IMR-90 (cell line): ENCODE results near the gene COL9A3. TPM values are rescaled to one million over a fixed set of nuclear protein-coding genes. Genes with fewer than 3 reads are reported as not detected.

ENCODE experiments used
- ATAC-seq: fragments of 200-7000 bp; cut with Tn5 transposase; 2 replicates; pipeline ENCODE4 v1.9.1; 2020; ENCODE audit warnings: low read depth, mild to moderate bottlenecking, moderate library complexity
- BruUV-seq: library from RNA; stranded (reverse); fragments of 400-500 nt; replicated peaks from 2 replicates; lab custom pipeline; 2021; lab: Mats Ljungman, UMichigan
- CTCF ChIA-PET: fragments of 300-600 bp; formaldehyde crosslinking; extraction: SDS; loops from one replicate; lab custom pipeline; 2021; ENCODE audit warnings: antibody characterized with exemption; lab: Yijun Ruan, JAX
- POLR2A ChIA-PET: fragments of 300-600 bp; sonication (Branson Sonifier 250); formaldehyde crosslinking; loops from one replicate; lab custom pipeline; 2022; ENCODE audit warnings: antibody characterized with exemption; ENCODE audit not compliant: unreplicated experiment; lab: Charles Lee
- DNase-seq: peaks from one replicate; pipeline ENCODE4 v3.0.0; 2013
- H2AFZ ChIP-seq: replicated peaks from 2 replicates; pipeline ENCODE3; 2013; ENCODE audit warnings: low read length, mild to moderate bottlenecking; ENCODE audit not compliant: poor library complexity
- H2AK5ac ChIP-seq: 2 replicates; pipeline ENCODE4 v1.6.1; 2013; ENCODE audit warnings: low read depth, low read length, inconsistent platforms
- H2AK9ac ChIP-seq: replicated peaks from 2 replicates; pipeline ENCODE3; 2013; ENCODE audit warnings: mild to moderate bottlenecking, low read depth, low read length, moderate library complexity; ENCODE audit not compliant: poor library complexity
- H2BK120ac ChIP-seq: 2 replicates; pipeline ENCODE4 v1.6.1; 2013; ENCODE audit warnings: low read depth, low read length, inconsistent platforms
- H2BK15ac ChIP-seq: 3 replicates; pipeline ENCODE4 v1.6.1; 2013; ENCODE audit warnings: low read depth, low read length, inconsistent platforms
- H2BK20ac ChIP-seq: 2 replicates; pipeline ENCODE4 v1.6.1; 2013; ENCODE audit warnings: low read depth, mild to moderate bottlenecking, inconsistent platforms, low read length, moderate library complexity
- H2BK5ac ChIP-seq: 2 replicates; pipeline ENCODE4 v1.6.1; 2013; ENCODE audit warnings: mild to moderate bottlenecking, low read depth, low read length, inconsistent platforms; ENCODE audit not compliant: poor library complexity, severe bottlenecking
- H3K14ac ChIP-seq: replicated peaks from 2 replicates; pipeline ENCODE4 v1.6.1; 2013; ENCODE audit warnings: low read depth, low read length, inconsistent platforms
- H3K18ac ChIP-seq: 2 replicates; pipeline ENCODE4 v1.6.1; 2013; ENCODE audit warnings: low read depth, low read length, control low read depth
- H3K23ac ChIP-seq: 2 replicates; pipeline ENCODE4 v1.6.1; 2013; ENCODE audit warnings: low read depth, low read length, inconsistent platforms
- H3K27ac ChIP-seq: 2 replicates; pipeline ENCODE4 v1.5.1; 2013; ENCODE audit warnings: mild to moderate bottlenecking, control low read depth, low read length; ENCODE audit not compliant: insufficient read depth
- H3K27me3 ChIP-seq: 2 replicates; pipeline ENCODE4 v1.6.1; 2013; ENCODE audit warnings: low read length; ENCODE audit not compliant: control insufficient read depth, insufficient read depth
- H3K36me3 ChIP-seq: 2 replicates; pipeline ENCODE4 v1.6.1; 2013; ENCODE audit warnings: low read length, mixed read lengths; ENCODE audit not compliant: control insufficient read depth, insufficient read depth
- H3K4ac ChIP-seq: 2 replicates; pipeline ENCODE4 v1.6.1; 2013; ENCODE audit warnings: low read depth, low read length, inconsistent platforms
- H3K4me1 ChIP-seq: 2 replicates; pipeline ENCODE4 v1.6.1; 2013; ENCODE audit warnings: low read length, mixed read lengths; ENCODE audit not compliant: control insufficient read depth, insufficient read depth
- H3K4me2 ChIP-seq: 2 replicates; pipeline ENCODE4 v1.6.1; 2013; ENCODE audit warnings: low read depth, mild to moderate bottlenecking, control low read depth, low read length, moderate library complexity
- H3K4me3 ChIP-seq: 2 replicates; pipeline ENCODE4 v1.5.1; 2013; ENCODE audit warnings: low read depth, mild to moderate bottlenecking, control low read depth, low read length, moderate library complexity; ENCODE audit not compliant: insufficient read depth
- H3K56ac ChIP-seq: 2 replicates; pipeline ENCODE4 v1.6.1; 2013; ENCODE audit warnings: low read length, inconsistent platforms; ENCODE audit not compliant: insufficient read depth; ENCODE audit errors: extremely low read depth
- H3K79me1 ChIP-seq, 2 experiments: 2 replicates each; pipeline ENCODE4 v1.6.1; 2013; ENCODE audit warnings: low read length in 2 of 2, inconsistent platforms in 1 of 2, low read depth in 1 of 2
- H3K9ac ChIP-seq: 2 replicates; pipeline ENCODE4 v1.6.1; 2013; ENCODE audit warnings: low read depth, low read length, control low read depth
- H3K9me1 ChIP-seq: 2 replicates; pipeline ENCODE4 v1.6.1; 2013; ENCODE audit warnings: low read length, inconsistent platforms; ENCODE audit not compliant: insufficient read depth
- H3K9me3 ChIP-seq: 2 replicates; pipeline ENCODE4 v1.6.1; 2013; ENCODE audit warnings: low read length; ENCODE audit not compliant: control insufficient read depth, insufficient read depth
- H4K20me1 ChIP-seq: 2 replicates; pipeline ENCODE4 v1.6.1; 2013; ENCODE audit warnings: low read length, inconsistent platforms; ENCODE audit not compliant: insufficient read depth
- H4K5ac ChIP-seq: 2 replicates; pipeline ENCODE4 v1.6.1; 2013; ENCODE audit warnings: mild to moderate bottlenecking, low read depth, low read length, control low read depth
- H4K8ac ChIP-seq, 2 experiments: 2 replicates each; pipeline ENCODE4 v1.6.1; 2013; ENCODE audit warnings: low read depth in 2 of 2, low read length in 2 of 2, control low read depth in 1 of 2, inconsistent platforms in 1 of 2
- H4K91ac ChIP-seq: 2 replicates; pipeline ENCODE4 v1.6.1; 2013; ENCODE audit warnings: low read depth, low read length, inconsistent platforms; ENCODE audit not compliant: insufficient read depth
- BHLHE40 ChIP-seq: fragments of 150-350 bp; IDR thresholded peaks from 2 replicates; pipeline ENCODE4 v1.6.1; 2016; ENCODE audit warnings: mild to moderate bottlenecking, low read depth, low read length
- CEBPB ChIP-seq: IDR thresholded peaks from 2 replicates; pipeline ENCODE4 v1.6.1; 2012; ENCODE audit warnings: low read depth, low read length, improper control_type of control experiment
- CHD1 ChIP-seq: IDR thresholded peaks from 2 replicates; pipeline ENCODE4 v1.6.1; 2012; ENCODE audit warnings: low read depth, low read length, improper control_type of control experiment
- CTCF ChIP-seq: conservative IDR thresholded peaks from 2 replicates; pipeline ENCODE4 v1.5.1; 2012; ENCODE audit warnings: mild to moderate bottlenecking, low read depth, low read length, improper control_type of control experiment
- ELK1 ChIP-seq: fragments of 150-350 bp; IDR thresholded peaks from 2 replicates; pipeline ENCODE4 v1.6.1; 2016; ENCODE audit warnings: low read depth, mild to moderate bottlenecking, low read length, moderate library complexity, borderline replicate concordance
- FOS ChIP-seq: fragments of 150-350 bp; IDR thresholded peaks from 2 replicates; pipeline ENCODE4 v1.6.1; 2016; ENCODE audit warnings: low read depth, low read length
- MAFK ChIP-seq: IDR thresholded peaks from 2 replicates; pipeline ENCODE4 v1.6.1; 2012; ENCODE audit warnings: low read depth, low read length, improper control_type of control experiment
- MAZ ChIP-seq: IDR thresholded peaks from 2 replicates; pipeline ENCODE4 v1.6.1; 2012; ENCODE audit warnings: low read depth, mild to moderate bottlenecking, low read length, improper control_type of control experiment, moderate library complexity, borderline replicate concordance
- MXI1 ChIP-seq: IDR thresholded peaks from 2 replicates; pipeline ENCODE4 v1.6.1; 2012; ENCODE audit warnings: low read depth, mild to moderate bottlenecking, low read length, moderate library complexity, borderline replicate concordance
- NFE2L2 ChIP-seq: fragments of 150-350 bp; IDR thresholded peaks from 2 replicates; pipeline ENCODE4 v1.6.1; 2016; ENCODE audit warnings: low read depth, mild to moderate bottlenecking, low read length
- POLR2A ChIP-seq: IDR thresholded peaks from 2 replicates; pipeline ENCODE4 v1.6.1; 2012; ENCODE audit warnings: mild to moderate bottlenecking, low read depth, low read length
- RAD21 ChIP-seq: IDR thresholded peaks from 2 replicates; pipeline ENCODE4 v1.6.1; 2012; ENCODE audit warnings: low read length, improper control_type of control experiment
- RCOR1 ChIP-seq: IDR thresholded peaks from 2 replicates; pipeline ENCODE4 v1.6.1; 2012; ENCODE audit warnings: mild to moderate bottlenecking, low read length, improper control_type of control experiment; ENCODE audit not compliant: insufficient replicate concordance
- RFX5 ChIP-seq: IDR thresholded peaks from 2 replicates; pipeline ENCODE4 v1.8.0; 2012; ENCODE audit warnings: low read depth, mild to moderate bottlenecking, low read length, moderate library complexity
- SMC3 ChIP-seq: fragments of 150-350 bp; IDR thresholded peaks from 2 replicates; pipeline ENCODE4 v1.6.1; 2016; ENCODE audit warnings: low read depth, mild to moderate bottlenecking, antibody characterized with exemption, low read length, moderate library complexity
- USF2 ChIP-seq: fragments of 150-350 bp; IDR thresholded peaks from 2 replicates; pipeline ENCODE4 v1.6.1; 2017; ENCODE audit warnings: mild to moderate bottlenecking, antibody characterized with exemption, low read length, low read depth
- WGBS, 2 experiments: methylation state at CpG; one replicate each; pipeline versions ENCODE4 v1.1.5 to v1.1.7; 2013; ENCODE audit warnings: missing lambda C conversion rate in 2 of 2; ENCODE audit not compliant: insufficient read length in 1 of 2; ENCODE audit errors: extremely low coverage in 2 of 2; 5-methylcytosine and 5-hydroxymethylcytosine counted together
- dilution Hi-C: fragments of 300-500 bp; cut with HindIII; formaldehyde crosslinking; loops from one replicate; pipeline ENCODE4 v1.14.3; 2018; ENCODE audit warnings: low sequenced_read_pairs; ENCODE audit not compliant: unreplicated experiment
- in situ Hi-C: fragments of 300-500 bp; cut with MboI; formaldehyde crosslinking; loops from 3 replicates; pipeline ENCODE4 v1.14.3; 2019; ENCODE audit warnings: low sequenced_read_pairs, inconsistent platforms, mixed read lengths
- intact Hi-C: fragments of 100-400 bp; cut with micrococcal nuclease; formaldehyde crosslinking; loops from 2 replicates; pipeline ENCODE4 v1.10.0; 2022
- polyA plus RNA-seq, 3 experiments: library from polyadenylated mRNA; depleted of rRNA; stranded (reverse); fragments of >200 nt; gene quantifications; 2 replicates each; pipeline ENCODE4 v1.2.3, GENCODE V29; 2012; ENCODE audit warnings: low replicate concordance in 1 of 3
- total RNA-seq: library from RNA; depleted of rRNA; stranded (reverse); fragments of >200 nt; gene quantifications from 2 replicates; pipeline ENCODE4 v1.2.3, GENCODE V29; 2012

COL9A3 gene
- total and polyA plus RNA-seq, 2 of the 4 experiments (the other 2 are of a cell fraction) = 0.36 to 1.4 TPM

- 100% methylated on average over 1 of the region's 16 CpGs; no CpG with 5 or more reads in 1 of the 2 experiments for WGBS, 2 experiments
- Histone ChIP-seq H3K4me3 (no peak overlapping the region), H3K36me3 (no peaks in the 10 kb centered on the region), H4K91ac (no peak overlapping the region), H2BK5ac (no peak overlapping the region), H4K20me1 (no peaks in the 10 kb centered on the region), H2BK20ac (no peak overlapping the region), H3K14ac (no peak overlapping the region), H2AFZ (no peak overlapping the region), H3K9me1 (no peaks in the 10 kb centered on the region), H3K23ac (no peak overlapping the region), H2BK120ac (no peak overlapping the region), H3K79me1 (no peaks in the 10 kb centered on the region), H3K27me3 (peaks cover 2% of the 10 kb centered on the region; the same call in 1 of the 2 replicates), H3K4me1 (no peaks in the 10 kb centered on the region), H4K8ac (no peak overlapping the region), H4K5ac (no peak overlapping the region), H3K56ac (no peak overlapping the region), H2BK15ac (no peak overlapping the region), H3K18ac (no peak overlapping the region), H3K4ac (no peak overlapping the region), H3K9me3 (no peaks in the 10 kb centered on the region), H2AK9ac (no peak overlapping the region), H3K9ac (no peak overlapping the region), H2AK5ac (no peak overlapping the region), H3K27ac (no peak overlapping the region), H3K4me2 (no peak overlapping the region)
- ATAC-seq (no peak), DNase-seq (no peak)
- dilution Hi-C loops = no loop called here
- ChIA-PET CTCF (no interaction called here), POLR2A (no interaction called here)
- in situ Hi-C loops = no loop called here
- TF ChIP-seq POLR2A = no peak
- no peak for TF ChIP-seq BHLHE40
- TF ChIP-seq USF2 = no peak
- no peak for TF ChIP-seq CEBPB
- TF ChIP-seq CTCF = no peak
- no peak for TF ChIP-seq MAFK
- TF ChIP-seq ELK1 = no peak
- TF ChIP-seq MAZ = no peak
- TF ChIP-seq RFX5 = no peak
- TF ChIP-seq FOS = no peak
- TF ChIP-seq RAD21 = no peak
- no peak for TF ChIP-seq MXI1
- no peak for TF ChIP-seq SMC3
- no peak for TF ChIP-seq RCOR1
- TF ChIP-seq NFE2L2 = no peak
- TF ChIP-seq CHD1 = no peak
- intact Hi-C loops = no loop called here
- no TSS peak for BruUV-seq
Observed at GRCh38 chr20:62784497-62784896, 32.4 kb upstream of the COL9A3 start.
